Vagina (tissue), 2 donors: ENCODE results near the gene GUCY1A2.

Source experiments
- CTCF ChIP-seq, 3 experiments: fragments of 450-650 bp in 2 of 3; fragments of 200-600 bp in 1 of 3; sonication (generic) in 1 of 3; IDR thresholded peaks; one replicate each; pipeline ENCODE4 v1.5.1; 2017 to 2019; ENCODE audit warnings: antibody characterized with exemption in 3 of 3, mild to moderate bottlenecking in 2 of 3, moderate library complexity in 2 of 3
- POLR2A ChIP-seq, 2 donors: fragments of 450-650 bp; IDR thresholded peaks; one replicate each; pipeline ENCODE4 v1.6.1; 2017; ENCODE audit warnings: antibody characterized with exemption in 2 of 2, mild to moderate bottlenecking in 2 of 2, moderate library complexity in 2 of 2
- POLR2AphosphoS5 ChIP-seq, 2 donors: sonication (generic); formaldehyde crosslinking; IDR thresholded peaks; one replicate each; pipeline ENCODE4 v1.9.0; 2017; ENCODE audit warnings: antibody characterized with exemption in 2 of 2, mild to moderate bottlenecking in 2 of 2, low read depth in 1 of 2; ENCODE audit not compliant: insufficient read depth in 1 of 2

GRCh38 chr11:106842134-106842533, 176.1 kb downstream of the GUCY1A2 start:
- no peak for TF ChIP-seq POLR2A (IDR thresholded peaks at IDR 0.05)
- TF ChIP-seq CTCF (IDR thresholded peaks at IDR 0.05), result no peak
- TF ChIP-seq POLR2AphosphoS5 (IDR thresholded peaks at IDR 0.05; ENCODE audit: insufficient read depth in 1 of 2, low read depth in 1 of 2), result no peak
